ENCODE data around the gene FILIP1L.
A peak's percentile ranks its signal among the peaks of the same experiment; 100 is the strongest.

- TF ChIP-seq CTCF (conservative IDR thresholded peaks at IDR 0.05; ENCODE audit: low read length) (peak; percentile 76), EZH2phosphoT487 (IDR thresholded peaks at IDR 0.05; ENCODE audit: borderline replicate concordance) (no peak)
These were observed 325.1 kb downstream of the FILIP1L start for GRCh38 chr3:99789011-99789721.

All from Loucy (cell line).